Nephron (organoid): ENCODE results near the gene TMPRSS2.

Source experiments
- H3K27ac Mint-ChIP-seq, 3 experiments: 2 replicates each; pipeline ENCODE4 v1.8.0; 2020; ENCODE audit warnings: mixed read lengths in 3 of 3, mild to moderate bottlenecking in 2 of 3, moderate library complexity in 1 of 3
- H3K27me3 Mint-ChIP-seq: 2 replicates; pipeline ENCODE4 v1.8.0; 2021; ENCODE audit warnings: low read depth, mild to moderate bottlenecking, moderate library complexity, mixed read lengths
- H3K36me3 Mint-ChIP-seq: 2 replicates; pipeline ENCODE4 v1.8.0; 2020; ENCODE audit warnings: low read depth, mixed read lengths
- H3K4me1 Mint-ChIP-seq: 2 replicates; pipeline ENCODE4 v1.8.0; 2020; ENCODE audit warnings: mixed read lengths
- H3K4me3 Mint-ChIP-seq, 3 experiments: 2 replicates each; pipeline ENCODE4 v1.8.0; 2020; ENCODE audit warnings: mild to moderate bottlenecking in 3 of 3, mixed read lengths in 3 of 3, moderate library complexity in 2 of 3
- H3K9me3 Mint-ChIP-seq: 2 replicates; pipeline ENCODE4 v1.8.0; 2020; ENCODE audit warnings: mixed read lengths
- CTCF ChIP-seq, 3 experiments: fragments of 200-600 bp; sonication (generic); IDR thresholded peaks; one replicate each; pipeline ENCODE4 v1.5.0; 2021; ENCODE audit warnings: antibody characterized with exemption in 3 of 3; ENCODE audit not compliant: unreplicated experiment in 3 of 3

Gene TMPRSS2

GRCh38 chr21:41453198-41453597, 54.8 kb downstream of the TMPRSS2 start:
- no peaks in the 10 kb centered on the region for H3K27me3 Mint-ChIP-seq
- no peaks in the 10 kb centered on the region for H3K36me3 Mint-ChIP-seq
- H3K4me3 Mint-ChIP-seq = no peak overlapping the region
- no peaks in the 10 kb centered on the region for H3K9me3 Mint-ChIP-seq
- H3K4me1 Mint-ChIP-seq = no peaks in the 10 kb centered on the region
- no peak overlapping the region for H3K27ac Mint-ChIP-seq
- TF ChIP-seq CTCF (IDR thresholded peaks at IDR 0.05; ENCODE audit: unreplicated experiment in 3 of 3) = no peak

- Mint-ChIP-seq H3K27me3 (no peaks in the 10 kb centered on the region), H3K27ac (no peak overlapping the region), H3K4me3 (no peak overlapping the region), H3K36me3 (no peaks in the 10 kb centered on the region), H3K9me3 (no peaks in the 10 kb centered on the region), H3K4me1 (no peaks in the 10 kb centered on the region)
- TF ChIP-seq CTCF (IDR thresholded peaks at IDR 0.05; ENCODE audit: unreplicated experiment in 3 of 3) = no peak
Observed at GRCh38 chr21:41451753-41452676, 55.9 kb downstream of the TMPRSS2 start.

GRCh38 chr21:41449613-41450012, 58.3 kb downstream of the TMPRSS2 start:
- TF ChIP-seq CTCF (IDR thresholded peaks at IDR 0.05; ENCODE audit: unreplicated experiment in 3 of 3) = no peak

GRCh38 chr21:41447356-41447755, 60.6 kb downstream of the TMPRSS2 start:
- Mint-ChIP-seq H3K4me1 (no peaks in the 10 kb centered on the region), H3K36me3 (no peaks in the 10 kb centered on the region), H3K4me3 (no peak overlapping the region), H3K27ac (no peak overlapping the region), H3K9me3 (no peaks in the 10 kb centered on the region), H3K27me3 (no peaks in the 10 kb centered on the region)
- no peak for TF ChIP-seq CTCF (IDR thresholded peaks at IDR 0.05; ENCODE audit: unreplicated experiment in 3 of 3)

More at GRCh38 chr21:41449613-41450012, 58.3 kb downstream of the TMPRSS2 start:
- Mint-ChIP-seq H3K9me3 (no peaks in the 10 kb centered on the region), H3K4me1 (no peaks in the 10 kb centered on the region), H3K36me3 (no peaks in the 10 kb centered on the region), H3K4me3 (no peak overlapping the region), H3K27me3 (no peaks in the 10 kb centered on the region), H3K27ac (no peak overlapping the region)

- H3K9me3 Mint-ChIP-seq = no peaks in the 10 kb centered on the region
- H3K27me3 Mint-ChIP-seq = no peaks in the 10 kb centered on the region
- no peak overlapping the region for H3K27ac Mint-ChIP-seq
- H3K4me3 Mint-ChIP-seq = no peak overlapping the region
- H3K36me3 Mint-ChIP-seq = no peaks in the 10 kb centered on the region
- no peaks in the 10 kb centered on the region for H3K4me1 Mint-ChIP-seq
- no peak for TF ChIP-seq CTCF (IDR thresholded peaks at IDR 0.05; ENCODE audit: unreplicated experiment in 3 of 3)
Observed at GRCh38 chr21:41446586-41446985, 61.4 kb downstream of the TMPRSS2 start.

- H3K4me1 Mint-ChIP-seq = no peaks in the 10 kb centered on the region
- peak overlapping the region; percentile 60 to 81 (median 75) for H3K27ac Mint-ChIP-seq
- no peaks in the 10 kb centered on the region for H3K36me3 Mint-ChIP-seq
- no peaks in the 10 kb centered on the region for H3K27me3 Mint-ChIP-seq
- H3K4me3 Mint-ChIP-seq = no peak overlapping the region
- H3K9me3 Mint-ChIP-seq = no peaks in the 10 kb centered on the region
- TF ChIP-seq CTCF (IDR thresholded peaks at IDR 0.05; ENCODE audit: unreplicated experiment in 3 of 3) = no peak
Observed at GRCh38 chr21:41445465-41445862, 62.5 kb downstream of the TMPRSS2 start.
